Measurements from ENCODE around the gene DDX56. TPM values are rescaled to one million over a fixed set of nuclear protein-coding genes. Genes with fewer than 3 reads are reported as not detected.

DDX56 gene
- total and polyA plus RNA-seq, 9 of the 15 experiments (the other 6 are each of a cell fraction or from before 2014, with no cell fraction given) = 33.0 to 145 (median 102) TPM

DNA sequence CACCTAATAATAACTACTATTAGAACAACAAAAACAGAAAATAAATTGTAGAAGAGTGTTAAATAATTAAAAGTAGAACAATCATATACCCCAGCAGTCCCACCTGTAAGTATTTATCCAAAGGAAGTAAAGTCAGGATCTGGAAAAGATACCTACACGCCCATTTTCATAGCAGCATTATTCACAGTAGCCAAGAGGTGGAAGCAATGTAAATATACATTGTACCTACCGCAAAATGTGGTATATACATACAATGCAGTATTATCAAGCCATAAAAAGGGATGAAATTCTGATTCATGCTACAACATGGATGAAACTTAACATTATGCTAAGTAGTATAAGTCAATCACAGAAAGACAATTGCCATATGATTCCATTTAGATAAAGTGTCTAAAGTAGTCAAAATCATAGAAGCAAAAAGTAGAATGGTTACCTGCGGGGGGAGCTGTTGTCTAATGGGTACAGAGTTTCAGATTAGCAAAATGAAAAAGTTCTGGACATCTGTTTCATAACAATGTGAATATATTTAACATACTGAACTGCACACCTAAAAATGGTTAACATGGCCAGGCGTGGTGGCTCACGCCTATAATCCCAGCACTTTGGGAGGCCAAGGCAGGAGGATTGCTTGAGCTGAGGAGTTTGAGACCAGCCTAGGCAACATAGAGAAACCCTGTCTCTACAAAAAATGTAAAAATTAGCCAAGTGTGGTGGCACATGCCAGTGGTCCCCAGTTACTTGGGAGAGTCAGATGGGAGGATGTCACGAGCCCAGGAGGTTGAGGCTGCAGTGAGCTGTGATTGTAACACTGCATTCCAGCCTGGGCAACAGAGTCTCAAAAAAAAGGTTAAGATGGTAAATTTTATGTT lies 14.4 kb upstream of the DDX56 start (continued):
- TF ChIP-seq REST (IDR thresholded peaks at IDR 0.05; ENCODE audit: borderline replicate concordance) (peak; percentile 85), REST (CRISPR knock-in tag; IDR thresholded peaks at IDR 0.05; ENCODE audit: low read depth) (no peak), C11orf30 (IDR thresholded peaks at IDR 0.05; ENCODE audit: low read depth) (no peak), CC2D1A (IDR thresholded peaks at IDR 0.05) (0 out of 2 replicates have a peak, but pooled peaks have one; percentile 40), ELF2 (CRISPR knock-in tag; IDR thresholded peaks at IDR 0.05) (0 out of 2 replicates have a peak, but pooled peaks have one; percentile 10), ARID2 (IDR thresholded peaks at IDR 0.05) (peak; percentile 72; the same call in 1 of the 2 replicates), SMC3 (conservative IDR thresholded peaks at IDR 0.05; ENCODE audit: insufficient read depth, low read depth, low read length) (peak; percentile 55; the same call in 1 of the 2 replicates), MAZ (CRISPR knock-in tag; conservative IDR thresholded peaks at IDR 0.05 in 1 of 2, IDR thresholded peaks at IDR 0.05 in 1 of 2) (0 out of 4 replicates have a peak, but pooled peaks of 1 of the 2 experiments have one; percentile 25), ZNF384 (IDR thresholded peaks at IDR 0.05; ENCODE audit: low read depth, low read length) (peak; percentile 19; the same call in 1 of the 2 replicates), PHF20 (IDR thresholded peaks at IDR 0.05; ENCODE audit: partially characterized antibody) (no peak), ZBTB33 (CRISPR knock-in tag; IDR thresholded peaks at IDR 0.05) (peak; percentile 38; the same call in 1 of the 2 replicates)
- TF ChIP-seq, protein P1, sequence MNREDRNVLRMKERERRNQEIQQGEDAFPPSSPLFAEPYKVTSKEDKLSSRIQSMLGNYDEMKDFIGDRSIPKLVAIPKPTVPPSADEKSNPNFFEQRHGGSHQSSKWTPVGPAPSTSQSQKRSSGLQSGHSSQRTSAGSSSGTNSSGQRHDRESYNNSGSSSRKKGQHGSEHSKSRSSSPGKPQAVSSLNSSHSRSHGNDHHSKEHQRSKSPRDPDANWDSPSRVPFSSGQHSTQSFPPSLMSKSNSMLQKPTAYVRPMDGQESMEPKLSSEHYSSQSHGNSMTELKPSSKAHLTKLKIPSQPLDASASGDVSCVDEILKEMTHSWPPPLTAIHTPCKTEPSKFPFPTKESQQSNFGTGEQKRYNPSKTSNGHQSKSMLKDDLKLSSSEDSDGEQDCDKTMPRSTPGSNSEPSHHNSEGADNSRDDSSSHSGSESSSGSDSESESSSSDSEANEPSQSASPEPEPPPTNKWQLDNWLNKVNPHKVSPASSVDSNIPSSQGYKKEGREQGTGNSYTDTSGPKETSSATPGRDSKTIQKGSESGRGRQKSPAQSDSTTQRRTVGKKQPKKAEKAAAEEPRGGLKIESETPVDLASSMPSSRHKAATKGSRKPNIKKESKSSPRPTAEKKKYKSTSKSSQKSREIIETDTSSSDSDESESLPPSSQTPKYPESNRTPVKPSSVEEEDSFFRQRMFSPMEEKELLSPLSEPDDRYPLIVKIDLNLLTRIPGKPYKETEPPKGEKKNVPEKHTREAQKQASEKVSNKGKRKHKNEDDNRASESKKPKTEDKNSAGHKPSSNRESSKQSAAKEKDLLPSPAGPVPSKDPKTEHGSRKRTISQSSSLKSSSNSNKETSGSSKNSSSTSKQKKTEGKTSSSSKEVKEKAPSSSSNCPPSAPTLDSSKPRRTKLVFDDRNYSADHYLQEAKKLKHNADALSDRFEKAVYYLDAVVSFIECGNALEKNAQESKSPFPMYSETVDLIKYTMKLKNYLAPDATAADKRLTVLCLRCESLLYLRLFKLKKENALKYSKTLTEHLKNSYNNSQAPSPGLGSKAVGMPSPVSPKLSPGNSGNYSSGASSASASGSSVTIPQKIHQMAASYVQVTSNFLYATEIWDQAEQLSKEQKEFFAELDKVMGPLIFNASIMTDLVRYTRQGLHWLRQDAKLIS (CRISPR knock-in tag; IDR thresholded peaks at IDR 0.05) = no peak
